SK-N-SH (cell line): ENCODE data around the gene RHPN2. TPM values are rescaled to one million over a fixed set of nuclear protein-coding genes. Genes with fewer than 3 reads are reported as not detected.

Experiments
- CTCF ChIA-PET: fragments of 300-600, 350-600 bp; formaldehyde crosslinking; extraction: SDS; loops from one replicate; lab custom pipeline; 2021; lab: Yijun Ruan, JAX
- POLR2A ChIA-PET: fragments of 350-600 bp; sonication (Branson Sonifier 250); formaldehyde crosslinking; extraction: SDS; loops from one replicate; lab custom pipeline; 2020; ENCODE audit warnings: antibody characterized with exemption, inconsistent platforms; lab: Yijun Ruan, JAX
- DNase-seq: peaks from one replicate; pipeline ENCODE4 v3.0.0; 2012
- H2AFZ ChIP-seq: fragments of 200-600 bp; sonication (generic); 2 replicates; pipeline ENCODE4 v1.8.1; 2016; ENCODE audit warnings: antibody characterized with exemption, mild to moderate bottlenecking, low read depth
- H3F3A ChIP-seq: fragments of 200-600 bp; sonication (generic); replicated peaks from 2 replicates; pipeline ENCODE3; 2016; ENCODE audit warnings: antibody characterized with exemption, mild to moderate bottlenecking; ENCODE audit not compliant: insufficient read depth
- H3K27ac ChIP-seq, 2 experiments: fragments of 200-500 bp in 1 of 2; fragments of 200-600 bp in 1 of 2; sonication (Bioruptor generic) in 1 of 2; sonication (generic), shearing (Covaris generic) in 1 of 2; 2 replicates each; pipeline versions ENCODE4 v1.5.1 to v1.6.1; 2014 to 2016; ENCODE audit warnings: low read depth in 2 of 2, inconsistent platforms in 1 of 2, low read length in 1 of 2, mild to moderate bottlenecking in 1 of 2, mixed read lengths in 1 of 2
- H3K27me3 ChIP-seq: fragments of 200-600 bp; sonication (generic), shearing (Covaris generic); 2 replicates; pipeline ENCODE4 v1.6.1; 2016; ENCODE audit warnings: mixed run types; ENCODE audit not compliant: insufficient read depth
- H3K36me3 ChIP-seq, 2 experiments: fragments of 200-500 bp in 1 of 2; fragments of 200-600 bp in 1 of 2; sonication (Bioruptor generic) in 1 of 2; sonication (generic) in 1 of 2; replicated peaks in 1 of 2; 2 replicates each; pipeline versions ENCODE3 to v1.5.1; 2014 to 2016; ENCODE audit warnings: low read length in 1 of 2, mild to moderate bottlenecking in 1 of 2; ENCODE audit not compliant: insufficient read depth in 2 of 2, control insufficient read depth in 1 of 2
- H3K4me1 ChIP-seq, 2 experiments: fragments of 200-500 bp in 1 of 2; fragments of 200-600 bp in 1 of 2; sonication (Bioruptor generic) in 1 of 2; sonication (generic), shearing (Covaris generic) in 1 of 2; 2 replicates each; pipeline versions ENCODE4 v1.5.1 to v1.6.1; 2014 to 2016; ENCODE audit warnings: low read depth in 1 of 2, low read length in 1 of 2, mixed run types in 1 of 2; ENCODE audit not compliant: insufficient read depth in 2 of 2, control insufficient read depth in 1 of 2
- H3K4me2 ChIP-seq: fragments of 200-600 bp; sonication (generic), shearing (Covaris generic); 2 replicates; pipeline ENCODE4 v1.6.1; 2017; ENCODE audit warnings: mixed run types
- H3K4me3 ChIP-seq, 2 experiments: fragments of 200-500 bp in 1 of 2; fragments of 200-600 bp in 1 of 2; sonication (Bioruptor generic) in 1 of 2; sonication (generic), shearing (Covaris generic) in 1 of 2; 2 replicates each; pipeline versions ENCODE4 v1.5.1 to v1.8.1; 2014 to 2016; ENCODE audit warnings: low read depth in 2 of 2, inconsistent platforms in 1 of 2, low read length in 1 of 2, mild to moderate bottlenecking in 1 of 2, mixed read lengths in 1 of 2, moderate library complexity in 1 of 2
- H3K79me2 ChIP-seq: fragments of 200-600 bp; sonication (generic); 2 replicates; pipeline ENCODE4 v1.8.1; 2017; ENCODE audit warnings: mild to moderate bottlenecking; ENCODE audit not compliant: insufficient read depth
- H3K9ac ChIP-seq: fragments of 200-600 bp; sonication (generic); 2 replicates; pipeline ENCODE4 v1.6.1; 2017; ENCODE audit warnings: mixed run types
- H3K9me2 ChIP-seq: fragments of 200-600 bp; sonication (generic); 2 replicates; pipeline ENCODE4 v1.6.1; 2017; ENCODE audit warnings: mixed run types
- H3K9me3 ChIP-seq: fragments of 200-600 bp; sonication (generic); 2 replicates; pipeline ENCODE4 v1.6.1; 2017; ENCODE audit warnings: mixed run types, mild to moderate bottlenecking, moderate library complexity
- H4K20me1 ChIP-seq: fragments of 200-600 bp; sonication (generic); 2 replicates; pipeline ENCODE4 v1.6.1; 2017; ENCODE audit warnings: mild to moderate bottlenecking, mixed run types; ENCODE audit not compliant: insufficient read depth
- CHD2 ChIP-seq: fragments of 150-350 bp; IDR thresholded peaks from 2 replicates; pipeline ENCODE4 v1.6.1; 2018; ENCODE audit warnings: low read length; ENCODE audit not compliant: partially characterized antibody
- MXI1 ChIP-seq: IDR thresholded peaks from 2 replicates; pipeline ENCODE4 v1.6.1; 2012; ENCODE audit warnings: mild to moderate bottlenecking, low read depth, low read length, improper control_type of control experiment
- NFIC ChIP-seq: IDR thresholded peaks from 2 replicates; pipeline ENCODE4 v1.4.0; 2012; ENCODE audit warnings: borderline replicate concordance
- NRF1 ChIP-seq: IDR thresholded peaks from 2 replicates; pipeline ENCODE4 v1.6.1; 2012; ENCODE audit warnings: low read depth, mild to moderate bottlenecking, low read length
- POLR2AphosphoS5 ChIP-seq: IDR thresholded peaks from 2 replicates; pipeline ENCODE4 v1.6.1; 2012; ENCODE audit warnings: low read depth, low read length
- RAD21 ChIP-seq: IDR thresholded peaks from 2 replicates; pipeline ENCODE4 v1.6.1; 2012; ENCODE audit warnings: mild to moderate bottlenecking, low read length
- SMC3 ChIP-seq: IDR thresholded peaks from 2 replicates; pipeline ENCODE4 v1.6.1; 2012; ENCODE audit warnings: low read depth, low read length, improper control_type of control experiment
- TEAD4 ChIP-seq: IDR thresholded peaks from 2 replicates; pipeline ENCODE4 v1.4.0; 2012; ENCODE audit warnings: mild to moderate bottlenecking, borderline replicate concordance; ENCODE audit not compliant: insufficient read depth
- USF1 ChIP-seq: IDR thresholded peaks from 2 replicates; pipeline ENCODE4 v1.4.0; 2012; ENCODE audit warnings: low read depth, borderline replicate concordance
- YY1 ChIP-seq: IDR thresholded peaks from 2 replicates; pipeline ENCODE4 v1.4.0; 2012; ENCODE audit warnings: low read depth, mild to moderate bottlenecking
- ZBTB33 ChIP-seq: IDR thresholded peaks from 2 replicates; pipeline ENCODE4 v1.4.0; 2012; ENCODE audit warnings: low read depth, borderline replicate concordance
- WGBS: methylation state at CpG from one replicate; pipeline ENCODE4 v1.1.6; 2017; ENCODE audit warnings: low lambda C conversion rate; 5-methylcytosine and 5-hydroxymethylcytosine counted together
- polyA plus RNA-seq, 3 experiments: library from polyadenylated mRNA; depleted of rRNA; stranded (reverse); fragments of >200 nt; gene quantifications; 2 replicates each; pipeline ENCODE4 v1.2.3, GENCODE V29; 2012
- TF ChIP-seq, protein P1 (sequence below): IDR thresholded peaks from 2 replicates; pipeline ENCODE4 v1.6.1; 2012; ENCODE audit warnings: mild to moderate bottlenecking, low read depth, low read length, moderate library complexity
- TF ChIP-seq, protein P2 (sequence below): fragments of 150-350 bp; IDR thresholded peaks from 2 replicates; pipeline ENCODE4 v1.6.1; 2016; ENCODE audit warnings: mild to moderate bottlenecking, low read depth, low read length
- TF ChIP-seq, protein P3 (sequence below): fragments of 150-350 bp; IDR thresholded peaks from 2 replicates; pipeline ENCODE4 v1.6.1; 2017; ENCODE audit warnings: antibody characterized with exemption, low read length, low read depth, borderline replicate concordance

Gene RHPN2
- polyA plus RNA-seq, 1 of the 3 experiments (the other 2 are of a cell fraction) = 7.0 TPM

- Histone ChIP-seq H3K27me3 (no peaks in the 10 kb centered on the region), H3K4me1 (no peaks in the 10 kb centered on the region), H3K79me2 (peaks cover 5% of the 10 kb centered on the region; the same call in 1 of the 2 replicates), H3K4me2 (no peak overlapping the region), H3K9me2 (no peaks in the 10 kb centered on the region), H3K36me3 (peaks cover 8 to 27% of the 10 kb centered on the region in 2 experiments), H4K20me1 (no peaks in the 10 kb centered on the region), H3K9ac (no peak overlapping the region), H3K27ac (no peak overlapping the region), H3K4me3 (no peak overlapping the region), H3F3A (no peaks in the 10 kb centered on the region), H3K9me3 (no peaks in the 10 kb centered on the region), H2AFZ (no peak overlapping the region)
- CTCF ChIA-PET = no interaction called here
- WGBS = 85% methylated on average over 3 of the region's 3 CpGs
- no peak for DNase-seq
- POLR2A ChIA-PET = no interaction called here
- TF ChIP-seq RAD21 (no peak), MXI1 (no peak), YY1 (no peak), TEAD4 (no peak), POLR2AphosphoS5 (no peak), NFIC (no peak), NRF1 (no peak), SMC3 (no peak), ZBTB33 (no peak), USF1 (no peak), CHD2 (no peak)
- TF ChIP-seq, protein P1, sequence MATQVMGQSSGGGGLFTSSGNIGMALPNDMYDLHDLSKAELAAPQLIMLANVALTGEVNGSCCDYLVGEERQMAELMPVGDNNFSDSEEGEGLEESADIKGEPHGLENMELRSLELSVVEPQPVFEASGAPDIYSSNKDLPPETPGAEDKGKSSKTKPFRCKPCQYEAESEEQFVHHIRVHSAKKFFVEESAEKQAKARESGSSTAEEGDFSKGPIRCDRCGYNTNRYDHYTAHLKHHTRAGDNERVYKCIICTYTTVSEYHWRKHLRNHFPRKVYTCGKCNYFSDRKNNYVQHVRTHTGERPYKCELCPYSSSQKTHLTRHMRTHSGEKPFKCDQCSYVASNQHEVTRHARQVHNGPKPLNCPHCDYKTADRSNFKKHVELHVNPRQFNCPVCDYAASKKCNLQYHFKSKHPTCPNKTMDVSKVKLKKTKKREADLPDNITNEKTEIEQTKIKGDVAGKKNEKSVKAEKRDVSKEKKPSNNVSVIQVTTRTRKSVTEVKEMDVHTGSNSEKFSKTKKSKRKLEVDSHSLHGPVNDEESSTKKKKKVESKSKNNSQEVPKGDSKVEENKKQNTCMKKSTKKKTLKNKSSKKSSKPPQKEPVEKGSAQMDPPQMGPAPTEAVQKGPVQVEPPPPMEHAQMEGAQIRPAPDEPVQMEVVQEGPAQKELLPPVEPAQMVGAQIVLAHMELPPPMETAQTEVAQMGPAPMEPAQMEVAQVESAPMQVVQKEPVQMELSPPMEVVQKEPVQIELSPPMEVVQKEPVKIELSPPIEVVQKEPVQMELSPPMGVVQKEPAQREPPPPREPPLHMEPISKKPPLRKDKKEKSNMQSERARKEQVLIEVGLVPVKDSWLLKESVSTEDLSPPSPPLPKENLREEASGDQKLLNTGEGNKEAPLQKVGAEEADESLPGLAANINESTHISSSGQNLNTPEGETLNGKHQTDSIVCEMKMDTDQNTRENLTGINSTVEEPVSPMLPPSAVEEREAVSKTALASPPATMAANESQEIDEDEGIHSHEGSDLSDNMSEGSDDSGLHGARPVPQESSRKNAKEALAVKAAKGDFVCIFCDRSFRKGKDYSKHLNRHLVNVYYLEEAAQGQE = no peak
- TF ChIP-seq, protein P2, sequence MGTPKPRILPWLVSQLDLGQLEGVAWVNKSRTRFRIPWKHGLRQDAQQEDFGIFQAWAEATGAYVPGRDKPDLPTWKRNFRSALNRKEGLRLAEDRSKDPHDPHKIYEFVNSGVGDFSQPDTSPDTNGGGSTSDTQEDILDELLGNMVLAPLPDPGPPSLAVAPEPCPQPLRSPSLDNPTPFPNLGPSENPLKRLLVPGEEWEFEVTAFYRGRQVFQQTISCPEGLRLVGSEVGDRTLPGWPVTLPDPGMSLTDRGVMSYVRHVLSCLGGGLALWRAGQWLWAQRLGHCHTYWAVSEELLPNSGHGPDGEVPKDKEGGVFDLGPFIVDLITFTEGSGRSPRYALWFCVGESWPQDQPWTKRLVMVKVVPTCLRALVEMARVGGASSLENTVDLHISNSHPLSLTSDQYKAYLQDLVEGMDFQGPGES = no peak
- TF ChIP-seq, protein P3, sequence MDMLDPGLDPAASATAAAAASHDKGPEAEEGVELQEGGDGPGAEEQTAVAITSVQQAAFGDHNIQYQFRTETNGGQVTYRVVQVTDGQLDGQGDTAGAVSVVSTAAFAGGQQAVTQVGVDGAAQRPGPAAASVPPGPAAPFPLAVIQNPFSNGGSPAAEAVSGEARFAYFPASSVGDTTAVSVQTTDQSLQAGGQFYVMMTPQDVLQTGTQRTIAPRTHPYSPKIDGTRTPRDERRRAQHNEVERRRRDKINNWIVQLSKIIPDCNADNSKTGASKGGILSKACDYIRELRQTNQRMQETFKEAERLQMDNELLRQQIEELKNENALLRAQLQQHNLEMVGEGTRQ = no peak
Measured at GRCh38 chr19:33090179-33090578, 25.5 kb upstream of the RHPN2 start.
